ENCODE data around the gene BRCC3. TPM values are rescaled to one million over a fixed set of nuclear protein-coding genes. Genes with fewer than 3 reads are reported as not detected.

BRCC3 gene
- total RNA-seq, 1 donor from 2014 or later: 10.0 TPM

DNA sequence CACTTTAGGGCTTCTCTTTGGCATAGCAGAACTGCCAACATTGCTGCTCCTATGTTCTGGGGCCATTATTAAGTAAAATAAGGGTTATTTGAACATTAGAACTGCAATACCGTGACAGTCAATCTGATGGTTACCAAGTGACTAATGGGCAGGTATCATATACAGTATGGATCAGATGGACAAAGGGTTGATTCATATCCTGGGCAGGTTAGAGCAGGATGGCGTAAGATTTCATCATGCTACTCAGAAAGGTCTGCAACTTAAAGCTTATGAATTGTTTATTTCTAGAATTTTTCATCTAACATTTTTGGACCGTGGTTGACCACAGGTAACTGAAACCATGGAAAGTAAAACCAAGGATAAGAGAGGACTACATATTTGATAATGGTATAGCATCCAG is 40.9 kb downstream of the BRCC3 start:
- FAIRE-seq: no peak
- DNase-seq (ENCODE audit: low read depth): peak; percentile 89
- no peaks in the 10 kb centered on the region for H3K36me3 ChIP-seq (ENCODE audit: control insufficient read depth, insufficient read depth, low read length)
- H3K27me3 ChIP-seq (ENCODE audit: control insufficient read depth, insufficient read depth, low read length): no peaks in the 10 kb centered on the region
- TF ChIP-seq, protein P1, sequence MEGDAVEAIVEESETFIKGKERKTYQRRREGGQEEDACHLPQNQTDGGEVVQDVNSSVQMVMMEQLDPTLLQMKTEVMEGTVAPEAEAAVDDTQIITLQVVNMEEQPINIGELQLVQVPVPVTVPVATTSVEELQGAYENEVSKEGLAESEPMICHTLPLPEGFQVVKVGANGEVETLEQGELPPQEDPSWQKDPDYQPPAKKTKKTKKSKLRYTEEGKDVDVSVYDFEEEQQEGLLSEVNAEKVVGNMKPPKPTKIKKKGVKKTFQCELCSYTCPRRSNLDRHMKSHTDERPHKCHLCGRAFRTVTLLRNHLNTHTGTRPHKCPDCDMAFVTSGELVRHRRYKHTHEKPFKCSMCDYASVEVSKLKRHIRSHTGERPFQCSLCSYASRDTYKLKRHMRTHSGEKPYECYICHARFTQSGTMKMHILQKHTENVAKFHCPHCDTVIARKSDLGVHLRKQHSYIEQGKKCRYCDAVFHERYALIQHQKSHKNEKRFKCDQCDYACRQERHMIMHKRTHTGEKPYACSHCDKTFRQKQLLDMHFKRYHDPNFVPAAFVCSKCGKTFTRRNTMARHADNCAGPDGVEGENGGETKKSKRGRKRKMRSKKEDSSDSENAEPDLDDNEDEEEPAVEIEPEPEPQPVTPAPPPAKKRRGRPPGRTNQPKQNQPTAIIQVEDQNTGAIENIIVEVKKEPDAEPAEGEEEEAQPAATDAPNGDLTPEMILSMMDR (IDR thresholded peaks at IDR 0.05; ENCODE audit: insufficient read depth, low read length, severe bottlenecking): no peak
- no peak overlapping the region for H3K4me3 ChIP-seq (ENCODE audit: low read depth, low read length)

DNA sequence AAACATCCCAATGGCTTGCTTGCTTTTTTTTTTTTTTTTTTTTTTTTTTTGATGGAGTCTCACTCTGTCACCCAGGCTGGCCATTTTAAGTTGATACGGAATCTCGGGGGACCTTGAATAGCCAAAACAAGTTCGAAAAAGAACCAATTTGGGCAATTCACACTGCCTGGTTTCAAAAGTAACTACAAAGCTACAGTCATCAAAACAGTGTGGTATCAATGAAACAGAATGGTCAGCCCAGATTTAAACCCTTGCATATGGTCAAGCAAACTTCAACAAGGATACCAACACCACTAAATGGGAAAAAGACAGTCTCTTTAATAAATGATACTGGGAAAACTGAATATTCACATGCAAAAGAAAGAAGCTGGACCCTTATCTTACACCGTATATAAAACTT is 41.8 kb downstream of the BRCC3 start:
- Histone ChIP-seq H3K4me3 (ENCODE audit: low read depth, low read length) (no peak overlapping the region), H3K27me3 (ENCODE audit: control insufficient read depth, insufficient read depth, low read length) (no peaks in the 10 kb centered on the region), H3K36me3 (ENCODE audit: control insufficient read depth, insufficient read depth, low read length) (no peaks in the 10 kb centered on the region)
- no peak for DNase-seq (ENCODE audit: low read depth)
- FAIRE-seq: no peak
- TF ChIP-seq, protein P1 (IDR thresholded peaks at IDR 0.05; ENCODE audit: insufficient read depth, low read length, severe bottlenecking): no peak

DNA sequence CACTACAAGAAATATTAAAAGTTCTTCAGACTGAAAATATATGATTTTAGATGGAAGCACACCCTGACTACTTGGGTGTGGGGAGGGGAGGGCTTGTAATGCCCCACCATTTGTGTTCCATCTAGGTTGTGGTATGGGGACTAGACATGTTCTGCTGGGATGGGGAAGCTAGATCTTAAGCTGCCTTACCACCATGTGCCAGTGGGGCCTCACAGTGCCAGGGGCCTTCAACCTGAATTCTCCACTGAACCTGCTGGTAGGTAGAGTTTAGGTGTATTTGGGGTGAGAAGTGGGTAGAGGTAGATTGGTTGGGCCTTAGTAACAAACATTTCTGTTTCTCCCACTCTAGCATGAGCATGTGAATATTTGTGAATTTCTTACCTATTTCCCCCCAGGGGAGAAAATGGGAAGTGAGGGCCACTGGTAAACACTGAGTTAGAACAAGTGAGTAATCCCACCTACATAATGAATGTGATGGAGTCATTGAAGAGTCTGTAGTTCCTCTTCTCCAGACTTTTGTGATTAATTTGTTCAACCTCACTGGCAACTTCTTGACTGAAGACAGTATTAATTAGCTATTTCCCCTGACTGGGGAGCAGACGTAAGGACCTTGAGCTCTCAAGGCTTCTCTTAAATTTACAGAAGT is 44.0 kb downstream of the BRCC3 start:
- Histone ChIP-seq H3K36me3 (ENCODE audit: control insufficient read depth, insufficient read depth, low read length) (no peaks in the 10 kb centered on the region), H3K4me3 (ENCODE audit: low read depth, low read length) (no peak overlapping the region), H3K27me3 (ENCODE audit: control insufficient read depth, insufficient read depth, low read length) (no peaks in the 10 kb centered on the region)
- TF ChIP-seq, protein P1 (IDR thresholded peaks at IDR 0.05; ENCODE audit: insufficient read depth, low read length, severe bottlenecking): no peak
- FAIRE-seq: no peak
- peak; percentile 44 for DNase-seq (ENCODE audit: low read depth)

DNA sequence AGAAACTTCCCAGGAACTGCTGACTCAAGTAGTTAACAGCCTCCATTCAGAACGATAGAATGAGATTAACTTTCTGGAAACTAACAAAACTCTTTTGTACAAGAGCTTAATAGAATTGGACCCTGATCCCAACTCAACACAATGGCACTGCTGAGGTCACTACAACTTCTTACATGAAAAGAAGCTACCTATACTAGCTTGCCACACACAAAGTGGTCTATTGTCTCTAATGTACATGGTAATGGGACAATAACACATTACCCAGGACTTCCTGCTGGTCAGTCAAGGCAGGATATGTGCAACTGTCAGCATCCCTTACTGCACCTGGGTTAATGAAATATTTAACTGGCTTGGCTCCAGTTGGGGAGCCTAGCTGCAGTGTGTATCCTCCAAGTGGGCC is 56.2 kb downstream of the BRCC3 start:
- H3K4me3 ChIP-seq (ENCODE audit: low read depth, low read length): no peak overlapping the region
- H3K36me3 ChIP-seq (ENCODE audit: control insufficient read depth, insufficient read depth, low read length): no peaks in the 10 kb centered on the region
- TF ChIP-seq, protein P1 (IDR thresholded peaks at IDR 0.05; ENCODE audit: insufficient read depth, low read length, severe bottlenecking): no peak
- H3K27me3 ChIP-seq (ENCODE audit: control insufficient read depth, insufficient read depth, low read length): no peaks in the 10 kb centered on the region
- DNase-seq (ENCODE audit: low read depth) (no peak), FAIRE-seq (no peak)

DNA sequence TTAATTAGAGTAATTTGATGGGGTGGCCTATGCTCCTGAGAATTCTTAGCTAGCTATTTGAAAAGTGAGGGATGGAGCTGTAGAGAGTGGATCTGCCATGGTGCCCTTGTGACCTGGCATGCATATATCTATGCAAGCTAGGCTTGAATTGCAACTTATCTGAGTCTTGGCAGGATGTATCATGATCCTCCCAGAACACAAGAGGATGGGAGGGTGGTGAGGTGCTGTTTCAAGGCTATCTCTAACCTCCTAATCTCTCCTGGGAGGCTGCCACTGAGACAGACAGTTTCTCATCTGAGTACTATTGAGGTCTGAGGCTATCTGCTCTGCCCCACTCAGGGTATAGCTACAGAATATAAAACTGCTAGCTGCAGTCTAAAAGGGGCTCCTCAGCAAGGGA is 56.6 kb downstream of the BRCC3 start:
- Histone ChIP-seq H3K27me3 (ENCODE audit: control insufficient read depth, insufficient read depth, low read length) (no peaks in the 10 kb centered on the region), H3K4me3 (ENCODE audit: low read depth, low read length) (no peak overlapping the region), H3K36me3 (ENCODE audit: control insufficient read depth, insufficient read depth, low read length) (no peaks in the 10 kb centered on the region)
- TF ChIP-seq, protein P1 (IDR thresholded peaks at IDR 0.05; ENCODE audit: insufficient read depth, low read length, severe bottlenecking): no peak
- DNase-seq (ENCODE audit: low read depth): no peak
- FAIRE-seq: no peak

DNA sequence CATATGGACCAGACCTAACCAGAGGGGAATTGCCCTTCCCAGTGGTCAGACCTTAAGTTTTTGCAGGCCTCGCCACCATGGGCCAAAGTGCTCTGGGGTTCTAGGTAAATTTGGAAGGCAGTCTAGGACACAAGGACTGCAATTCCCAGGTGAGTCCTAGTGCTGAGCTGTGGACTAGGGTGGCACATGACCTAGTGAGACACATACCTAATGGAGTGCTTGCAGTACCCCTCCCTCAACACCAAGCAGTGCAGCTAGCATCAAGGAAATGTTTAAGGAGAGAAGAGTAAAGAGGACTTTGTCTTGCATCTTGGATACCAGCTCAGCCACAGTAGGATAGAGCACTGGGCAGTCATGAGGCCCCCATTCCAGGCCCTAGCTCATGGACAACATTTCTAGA is 60.8 kb downstream of the BRCC3 start:
- Histone ChIP-seq H3K4me3 (ENCODE audit: low read depth, low read length) (no peak overlapping the region), H3K36me3 (ENCODE audit: control insufficient read depth, insufficient read depth, low read length) (no peaks in the 10 kb centered on the region), H3K27me3 (ENCODE audit: control insufficient read depth, insufficient read depth, low read length) (no peaks in the 10 kb centered on the region)
- FAIRE-seq (no peak), DNase-seq (ENCODE audit: low read depth) (no peak)
- TF ChIP-seq, protein P1 (IDR thresholded peaks at IDR 0.05; ENCODE audit: insufficient read depth, low read length, severe bottlenecking): no peak
